ENCODE measurements around the gene MCRS1.

- TF ChIP-seq MEIS1 (CRISPR knock-in tag; IDR thresholded peaks at IDR 0.05; ENCODE audit: borderline replicate concordance): no peak
- TF ChIP-seq, protein P1, sequence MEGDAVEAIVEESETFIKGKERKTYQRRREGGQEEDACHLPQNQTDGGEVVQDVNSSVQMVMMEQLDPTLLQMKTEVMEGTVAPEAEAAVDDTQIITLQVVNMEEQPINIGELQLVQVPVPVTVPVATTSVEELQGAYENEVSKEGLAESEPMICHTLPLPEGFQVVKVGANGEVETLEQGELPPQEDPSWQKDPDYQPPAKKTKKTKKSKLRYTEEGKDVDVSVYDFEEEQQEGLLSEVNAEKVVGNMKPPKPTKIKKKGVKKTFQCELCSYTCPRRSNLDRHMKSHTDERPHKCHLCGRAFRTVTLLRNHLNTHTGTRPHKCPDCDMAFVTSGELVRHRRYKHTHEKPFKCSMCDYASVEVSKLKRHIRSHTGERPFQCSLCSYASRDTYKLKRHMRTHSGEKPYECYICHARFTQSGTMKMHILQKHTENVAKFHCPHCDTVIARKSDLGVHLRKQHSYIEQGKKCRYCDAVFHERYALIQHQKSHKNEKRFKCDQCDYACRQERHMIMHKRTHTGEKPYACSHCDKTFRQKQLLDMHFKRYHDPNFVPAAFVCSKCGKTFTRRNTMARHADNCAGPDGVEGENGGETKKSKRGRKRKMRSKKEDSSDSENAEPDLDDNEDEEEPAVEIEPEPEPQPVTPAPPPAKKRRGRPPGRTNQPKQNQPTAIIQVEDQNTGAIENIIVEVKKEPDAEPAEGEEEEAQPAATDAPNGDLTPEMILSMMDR (tag by site-specific recombination; IDR thresholded peaks at IDR 0.05): peak; percentile 65
- TF ChIP-seq ZNF362 (tag by site-specific recombination; IDR thresholded peaks at IDR 0.05): no peak
- no peak for TF ChIP-seq SP2 (tag by site-specific recombination; IDR thresholded peaks at IDR 0.05)
- TF ChIP-seq ZBTB7A (tag by site-specific recombination; IDR thresholded peaks at IDR 0.05; ENCODE audit: low read depth): no peak
- TF ChIP-seq ZNF600 (tag by site-specific recombination; IDR thresholded peaks at IDR 0.05): 0 out of 2 replicates have a peak, but pooled peaks have one; percentile 12
- no peak for TF ChIP-seq HOXD13 (CRISPR knock-in tag; IDR thresholded peaks at IDR 0.05; ENCODE audit: borderline replicate concordance)
These were observed 10.1 kb downstream of the MCRS1 start for GRCh38 chr12:49557917-49558215.
